ENCODE measurements around the gene VAT1L.

DNA sequence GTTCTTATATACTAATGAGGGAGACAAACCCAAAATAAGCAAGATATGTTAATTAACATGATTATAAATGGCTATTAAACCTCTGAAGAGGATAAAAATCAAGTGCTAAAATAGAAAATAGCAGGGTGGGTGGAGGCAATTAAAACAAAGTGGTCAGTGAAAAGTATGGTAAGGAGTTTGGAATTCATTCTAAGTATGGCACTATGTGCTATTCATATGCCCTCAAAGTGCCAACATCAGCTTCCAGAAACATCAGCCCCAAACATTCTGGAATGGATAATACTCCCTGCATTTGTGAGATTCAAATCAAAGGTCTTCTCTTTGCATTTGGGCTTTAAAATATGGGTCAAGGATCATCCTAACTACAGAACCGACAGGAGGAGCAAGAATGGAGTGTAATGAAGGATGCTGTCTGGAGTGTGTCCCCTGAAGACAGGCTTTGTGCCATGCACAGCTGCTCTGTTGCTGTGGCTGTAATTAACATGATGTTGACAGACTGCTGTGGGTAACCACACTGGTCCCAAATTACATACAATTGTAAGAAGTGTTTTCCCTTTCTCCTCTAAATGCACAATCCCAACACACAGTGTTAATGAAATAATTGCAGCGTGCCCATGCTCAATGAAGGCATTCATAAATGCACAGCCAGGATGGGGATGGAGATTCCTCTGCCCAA lies 93.1 kb downstream of the VAT1L start:
- TF ChIP-seq, protein P1, sequence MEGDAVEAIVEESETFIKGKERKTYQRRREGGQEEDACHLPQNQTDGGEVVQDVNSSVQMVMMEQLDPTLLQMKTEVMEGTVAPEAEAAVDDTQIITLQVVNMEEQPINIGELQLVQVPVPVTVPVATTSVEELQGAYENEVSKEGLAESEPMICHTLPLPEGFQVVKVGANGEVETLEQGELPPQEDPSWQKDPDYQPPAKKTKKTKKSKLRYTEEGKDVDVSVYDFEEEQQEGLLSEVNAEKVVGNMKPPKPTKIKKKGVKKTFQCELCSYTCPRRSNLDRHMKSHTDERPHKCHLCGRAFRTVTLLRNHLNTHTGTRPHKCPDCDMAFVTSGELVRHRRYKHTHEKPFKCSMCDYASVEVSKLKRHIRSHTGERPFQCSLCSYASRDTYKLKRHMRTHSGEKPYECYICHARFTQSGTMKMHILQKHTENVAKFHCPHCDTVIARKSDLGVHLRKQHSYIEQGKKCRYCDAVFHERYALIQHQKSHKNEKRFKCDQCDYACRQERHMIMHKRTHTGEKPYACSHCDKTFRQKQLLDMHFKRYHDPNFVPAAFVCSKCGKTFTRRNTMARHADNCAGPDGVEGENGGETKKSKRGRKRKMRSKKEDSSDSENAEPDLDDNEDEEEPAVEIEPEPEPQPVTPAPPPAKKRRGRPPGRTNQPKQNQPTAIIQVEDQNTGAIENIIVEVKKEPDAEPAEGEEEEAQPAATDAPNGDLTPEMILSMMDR (IDR thresholded peaks at IDR 0.05): no peak
- TF ChIP-seq POLR2A (IDR thresholded peaks at IDR 0.05): no peak

Data from testis (tissue), 2 donors.